HG02588 (cell line): ENCODE data around the gene UTS2R.

ENCODE experiments used
- ATAC-seq: cut with Tn5 transposase; IDR thresholded peaks from one replicate; pipeline ENCODE4 v1.9.1; 2021; ENCODE audit warnings: mild to moderate bottlenecking, moderate library complexity; ENCODE audit not compliant: unreplicated experiment

The UTS2R gene

DNA sequence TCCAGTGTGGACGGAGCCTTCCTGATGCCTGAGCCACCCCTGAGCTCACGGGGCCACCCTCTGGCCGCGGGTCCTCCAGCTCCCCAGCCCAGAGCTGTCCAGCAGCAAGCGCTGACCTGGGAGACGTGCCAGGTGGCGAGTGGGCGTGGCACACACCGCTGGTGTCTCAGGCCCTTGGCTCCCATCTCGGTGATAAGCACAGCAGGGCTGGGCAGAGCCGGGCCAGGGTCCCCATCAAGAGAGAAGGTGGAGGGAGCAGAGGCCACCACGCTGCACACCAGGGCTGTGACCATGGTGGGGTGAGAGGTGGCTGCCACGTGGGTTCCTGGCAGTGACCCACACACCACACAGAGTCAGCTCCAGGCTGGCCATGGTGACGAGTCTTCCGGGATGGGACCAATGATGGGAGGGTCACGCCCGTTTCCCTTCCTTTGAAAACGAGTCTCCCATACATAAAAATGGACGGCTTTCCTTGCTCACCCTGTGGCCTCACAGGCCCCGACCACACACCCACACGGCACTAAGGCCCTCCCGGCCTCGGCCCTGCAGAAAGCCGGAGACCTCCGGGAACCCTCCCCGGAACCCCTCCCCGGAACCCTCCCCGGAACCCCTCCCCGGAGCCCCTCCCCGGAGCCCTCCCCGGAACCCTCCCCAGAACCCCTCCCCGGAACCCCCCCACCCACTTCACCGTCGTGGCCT, 16.8 kb downstream of the UTS2R start:
- no peak for ATAC-seq

DNA sequence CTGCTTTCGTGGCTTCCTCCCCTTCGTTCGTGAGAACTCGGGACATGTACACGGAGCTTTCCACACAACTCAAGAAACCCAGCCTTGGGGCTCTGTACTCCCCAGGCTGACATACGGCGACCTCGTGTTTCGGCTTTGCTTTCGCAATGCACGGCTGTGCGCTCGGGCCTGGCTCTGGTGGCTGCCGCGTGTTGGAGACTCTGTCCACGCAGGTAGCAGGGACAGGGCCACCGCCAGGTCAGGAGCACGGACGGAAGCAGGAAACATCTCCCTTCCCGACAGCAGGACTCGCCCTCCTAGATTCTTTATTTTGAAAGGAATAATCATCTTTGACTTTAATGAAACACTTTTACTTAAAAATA, 17.3 kb downstream of the UTS2R start:
- ATAC-seq, result no peak

DNA sequence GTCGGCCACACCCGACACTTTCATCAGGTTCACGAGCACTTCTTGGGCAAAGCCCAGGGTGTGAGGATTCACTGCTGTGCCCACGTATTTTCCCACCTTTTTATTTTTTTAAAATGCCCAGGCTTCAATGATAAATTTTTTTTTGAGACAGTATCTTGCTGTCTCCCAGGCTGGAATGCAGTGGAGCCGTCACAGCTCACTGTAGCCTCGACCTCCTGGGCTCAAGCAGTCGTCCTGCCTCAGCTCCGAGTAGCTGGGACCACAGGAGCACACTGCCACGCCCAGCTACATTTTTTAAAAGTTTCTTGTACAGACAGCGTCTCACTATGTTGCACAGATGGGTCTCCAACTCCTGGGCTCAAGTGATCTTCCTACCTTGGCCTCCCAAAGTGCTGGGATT, 17.8 kb downstream of the UTS2R start:
- no peak for ATAC-seq

DNA sequence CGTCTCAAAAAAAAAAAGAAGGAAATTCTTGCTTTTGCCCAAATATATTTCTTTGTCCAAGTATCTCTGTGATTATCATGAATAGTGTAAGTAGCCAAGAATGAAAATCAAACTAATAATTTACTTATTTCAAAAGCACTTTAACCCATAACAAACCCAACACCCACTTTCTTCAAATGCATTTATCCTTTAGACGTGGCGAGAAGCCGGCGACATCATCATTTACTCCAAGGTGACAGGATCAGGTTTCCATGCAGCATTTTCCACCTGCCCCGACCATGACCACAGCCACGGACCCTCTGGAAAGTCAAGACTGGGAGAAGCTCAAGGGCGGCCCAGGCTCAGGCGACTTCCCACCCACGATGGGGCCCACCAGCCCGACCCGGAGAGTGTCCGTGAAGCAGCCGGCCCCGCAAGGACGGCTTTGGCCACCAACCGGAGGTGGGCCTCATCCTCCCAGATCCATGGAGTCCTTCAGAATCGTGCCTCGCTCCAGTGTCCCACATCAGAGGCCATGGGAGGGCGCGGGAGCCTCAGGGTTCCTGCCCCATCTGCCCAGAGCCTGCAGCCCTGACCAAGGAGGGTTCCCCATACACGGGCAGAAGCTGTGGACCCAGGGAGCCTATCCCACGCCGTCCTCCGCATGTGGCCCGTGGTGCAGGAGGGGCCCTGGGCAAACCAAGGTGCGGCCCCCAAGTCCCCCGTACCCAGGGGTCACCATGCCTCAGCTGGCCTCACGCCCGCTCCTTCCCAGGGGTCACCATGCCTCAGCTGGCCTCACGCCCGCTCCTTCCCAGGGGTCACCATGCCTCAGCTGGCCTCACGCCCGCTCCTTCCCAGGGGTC, 18.7 kb downstream of the UTS2R start:
- no peak for ATAC-seq

DNA sequence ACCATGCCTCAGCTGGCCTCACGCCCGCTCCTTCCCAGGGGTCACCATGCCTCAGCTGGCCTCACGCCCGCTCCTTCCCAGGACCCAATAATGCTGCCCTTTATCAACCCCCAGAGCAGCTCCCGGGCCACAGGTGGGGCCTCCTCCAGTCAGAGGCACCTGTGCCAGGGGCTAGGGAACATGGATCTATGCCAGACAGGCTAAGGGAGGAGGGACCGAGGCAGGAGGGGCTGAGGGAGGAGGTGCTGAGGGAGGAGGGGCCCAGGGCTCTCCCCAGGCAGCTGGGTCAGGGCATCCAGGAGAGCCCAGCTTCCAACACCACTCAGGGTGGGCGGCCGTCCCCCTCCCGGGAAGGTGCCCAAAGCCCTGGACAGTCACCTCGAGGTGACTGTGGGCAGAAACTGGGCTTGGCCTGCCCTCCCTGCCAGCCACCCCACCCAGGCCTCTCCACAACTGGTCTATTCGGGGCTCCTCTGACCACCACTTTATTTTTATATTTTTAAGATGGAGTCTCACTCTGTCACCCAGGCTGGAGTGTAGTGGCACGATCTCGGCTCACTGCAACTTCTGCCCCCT, 19.4 kb downstream of the UTS2R start:
- no peak for ATAC-seq

DNA sequence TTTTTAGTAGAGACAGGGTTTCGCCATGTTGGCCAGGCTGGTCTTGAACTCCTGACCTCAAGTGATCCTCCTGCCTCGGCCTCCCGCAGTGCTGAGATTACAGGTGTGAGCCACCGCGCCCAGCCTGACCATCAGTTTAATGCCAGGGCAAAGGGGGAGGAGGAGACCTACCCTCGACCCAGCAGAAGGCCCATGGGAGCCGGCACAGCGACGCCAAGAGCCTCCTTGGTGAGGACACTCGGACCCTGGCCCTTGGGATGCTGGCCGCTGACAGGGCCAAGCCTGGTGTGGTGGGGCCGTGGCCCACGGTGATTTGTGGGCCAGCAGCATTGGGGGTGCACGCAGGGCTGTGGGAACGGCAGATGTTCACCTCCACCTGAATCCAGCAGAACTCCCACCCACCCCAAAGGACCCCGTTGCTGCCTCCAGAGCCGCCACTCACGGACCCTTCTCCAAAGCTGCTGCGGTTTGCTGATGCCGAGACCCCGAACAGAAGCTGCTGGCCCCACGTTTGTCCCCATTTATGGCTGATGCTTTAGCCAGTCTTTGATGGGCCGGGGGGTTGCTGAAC, 20.0 kb downstream of the UTS2R start:
- ATAC-seq, result no peak

DNA sequence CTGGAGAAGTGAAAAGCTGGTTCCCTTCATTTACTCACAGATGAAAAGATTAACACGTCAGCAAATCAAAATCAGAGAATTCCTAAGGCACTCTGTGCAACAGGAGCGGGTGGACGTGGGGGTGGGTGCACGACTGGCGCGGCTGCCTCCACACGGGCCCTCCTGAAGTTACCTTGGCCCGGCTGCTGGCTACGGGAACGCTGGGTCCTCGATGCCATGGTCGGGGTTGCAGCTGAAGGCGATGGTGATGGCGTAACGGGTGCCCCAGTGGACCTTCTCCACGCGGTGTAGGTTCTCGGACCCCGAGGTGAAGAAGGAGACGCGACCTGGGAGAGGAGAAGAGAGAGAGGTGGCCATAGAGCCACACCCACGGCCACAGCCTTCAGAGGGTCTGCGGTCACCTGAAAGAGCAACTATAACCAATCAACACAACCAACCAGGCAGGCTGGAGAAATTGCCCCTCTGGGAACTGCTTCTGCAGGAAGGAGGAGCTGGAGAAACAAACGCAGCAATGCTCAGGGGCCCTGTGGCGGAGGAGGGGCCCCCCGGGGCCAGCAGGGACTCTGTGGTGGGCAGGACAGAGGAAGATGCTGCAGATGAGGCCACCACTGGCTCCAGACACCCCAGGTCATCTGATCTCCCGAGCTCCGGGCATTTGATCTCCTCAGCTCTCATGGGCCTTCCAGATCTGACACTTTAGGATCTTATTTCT, 20.8 kb downstream of the UTS2R start:
- ATAC-seq, result no peak

DNA sequence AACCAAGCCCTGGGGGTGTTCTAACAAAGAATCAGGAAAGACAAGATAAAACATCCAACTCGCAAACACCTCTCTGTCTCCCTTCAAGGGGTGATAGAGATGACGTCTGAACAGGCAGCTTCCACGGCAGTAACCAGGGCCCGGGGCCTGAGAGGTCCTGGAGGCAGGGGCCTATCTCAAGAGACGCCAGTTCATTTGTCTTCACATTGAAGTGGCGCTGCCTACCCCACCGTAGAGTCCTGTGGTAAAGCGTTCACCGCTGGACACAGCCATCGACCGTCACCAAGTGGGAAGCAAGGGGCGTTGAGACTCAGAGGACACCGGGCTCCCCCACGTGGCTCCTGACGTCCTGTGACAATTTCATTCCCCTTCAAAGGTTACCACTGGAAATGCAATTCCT, 21.4 kb downstream of the UTS2R start:
- no peak for ATAC-seq

DNA sequence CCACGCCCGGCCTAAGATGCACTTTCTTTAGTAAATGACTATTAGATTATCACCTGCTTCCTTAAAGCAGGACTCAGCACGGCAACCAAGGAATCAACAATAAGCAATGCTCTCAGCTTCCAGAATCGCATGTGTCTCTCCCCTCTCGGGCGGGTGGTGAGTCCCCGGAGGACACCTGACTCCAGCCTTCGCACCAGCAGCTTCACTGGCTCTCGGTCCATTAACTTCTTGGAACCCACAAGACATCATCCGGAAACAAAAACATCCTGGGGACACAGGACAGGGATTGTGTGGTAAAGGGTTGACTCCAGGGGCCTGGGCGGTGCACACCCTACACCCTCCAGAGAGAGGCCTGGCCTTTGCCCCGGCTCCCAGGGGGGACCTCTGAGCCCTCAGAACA, 22.7 kb downstream of the UTS2R start:
- no peak for ATAC-seq

DNA sequence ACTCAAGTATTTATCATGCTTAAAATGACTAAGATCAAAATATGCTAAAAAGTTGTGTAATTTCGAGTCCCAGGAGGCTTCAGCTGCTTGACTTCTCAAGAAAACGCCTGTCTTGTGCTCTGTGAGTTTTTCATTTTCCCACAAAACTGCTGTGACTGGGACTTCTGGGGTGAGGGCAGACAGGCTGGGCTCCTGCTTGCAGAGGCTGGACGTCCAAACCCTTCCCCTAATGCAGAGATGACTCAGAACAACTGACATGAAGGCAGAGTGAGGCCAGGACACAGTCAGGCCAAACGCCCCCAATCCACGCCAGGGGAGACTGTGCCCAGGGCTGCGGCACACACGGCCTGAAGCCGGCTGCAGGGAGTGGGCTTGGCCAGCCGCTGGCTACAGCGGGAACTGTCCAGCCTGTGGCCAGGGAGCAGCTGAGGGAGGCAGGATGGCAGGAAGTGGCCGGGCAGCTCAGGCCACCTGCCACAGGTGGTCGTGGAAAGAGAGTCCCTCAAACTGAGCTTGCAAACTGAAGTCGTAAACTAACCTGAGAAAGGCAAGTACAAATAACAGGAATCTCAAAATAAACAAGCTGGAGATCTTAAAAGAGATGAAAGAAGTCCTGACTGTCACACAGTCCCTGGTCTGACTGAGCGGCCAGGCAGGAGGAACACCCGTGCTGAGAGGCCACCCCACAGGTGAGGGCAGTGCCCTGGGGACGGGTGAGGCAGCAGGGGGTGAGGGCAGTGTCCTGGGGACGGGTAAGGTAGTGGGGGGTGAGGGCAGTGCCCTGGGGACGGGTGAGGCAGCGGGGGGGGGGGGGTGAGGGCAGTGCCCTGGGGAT, 25.3 kb downstream of the UTS2R start:
- ATAC-seq, result no peak

DNA sequence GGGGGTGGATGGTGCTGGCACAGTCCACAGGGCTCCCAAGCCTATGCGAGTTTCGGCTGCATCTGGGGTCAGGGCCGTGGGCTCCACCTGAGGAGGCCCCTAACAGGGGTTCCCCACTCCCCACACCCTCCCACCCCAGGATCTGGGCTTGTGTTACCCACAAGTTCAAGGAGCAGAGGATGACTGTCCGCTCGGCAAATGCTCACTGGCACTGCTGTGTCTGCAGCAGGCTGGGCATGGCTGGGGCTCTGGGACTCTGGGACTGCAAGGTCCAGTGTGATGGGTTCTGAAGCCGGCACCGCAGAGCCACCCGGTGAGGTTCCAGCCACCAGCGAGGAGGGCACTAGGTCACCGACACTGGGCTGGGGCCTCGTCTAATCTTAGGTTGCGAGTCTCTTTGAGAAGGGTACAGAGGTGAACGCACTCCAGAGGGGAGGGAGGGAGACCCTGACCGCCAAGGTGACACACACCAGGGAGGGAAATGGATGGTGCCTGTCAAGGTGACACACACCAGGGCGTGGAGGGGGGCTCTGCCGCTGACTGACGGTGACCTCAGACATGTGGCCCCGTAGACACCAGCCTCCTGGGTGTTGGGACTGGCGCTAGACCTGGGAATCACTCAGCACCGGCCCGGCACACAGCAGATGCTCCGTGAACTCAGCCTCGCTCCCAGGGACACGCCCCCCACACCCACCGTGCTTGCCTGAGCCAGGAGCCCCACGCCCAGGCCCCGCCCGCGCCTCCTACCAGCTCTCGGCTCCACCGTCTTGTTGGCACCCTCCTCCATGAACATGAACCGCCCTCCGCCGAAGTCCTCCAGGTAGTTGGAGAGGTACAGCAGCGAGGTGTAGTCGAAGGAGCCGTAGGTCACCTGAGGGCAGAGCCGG, 26.1 kb downstream of the UTS2R start:
- ATAC-seq, result no peak

DNA sequence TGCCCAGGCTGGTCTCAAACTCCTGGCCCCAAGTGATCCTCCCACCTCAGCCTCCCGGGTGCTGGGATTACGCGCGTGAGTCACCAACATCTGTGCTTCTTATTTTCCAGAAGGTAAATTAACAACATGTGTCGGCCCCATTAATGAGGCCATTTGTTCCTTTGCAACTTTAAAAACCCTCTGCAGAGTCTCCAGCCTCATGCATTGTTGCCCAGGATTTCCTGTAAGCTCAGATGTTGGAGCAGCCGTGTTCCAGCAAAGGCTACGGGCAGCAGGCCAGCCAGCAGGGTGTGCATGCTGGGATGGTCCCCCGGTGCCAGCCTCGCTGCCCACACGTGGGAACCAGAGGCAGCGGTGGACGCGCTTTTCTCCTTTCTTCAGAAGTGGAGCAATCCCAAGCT, 27.5 kb downstream of the UTS2R start:
- no peak for ATAC-seq

DNA sequence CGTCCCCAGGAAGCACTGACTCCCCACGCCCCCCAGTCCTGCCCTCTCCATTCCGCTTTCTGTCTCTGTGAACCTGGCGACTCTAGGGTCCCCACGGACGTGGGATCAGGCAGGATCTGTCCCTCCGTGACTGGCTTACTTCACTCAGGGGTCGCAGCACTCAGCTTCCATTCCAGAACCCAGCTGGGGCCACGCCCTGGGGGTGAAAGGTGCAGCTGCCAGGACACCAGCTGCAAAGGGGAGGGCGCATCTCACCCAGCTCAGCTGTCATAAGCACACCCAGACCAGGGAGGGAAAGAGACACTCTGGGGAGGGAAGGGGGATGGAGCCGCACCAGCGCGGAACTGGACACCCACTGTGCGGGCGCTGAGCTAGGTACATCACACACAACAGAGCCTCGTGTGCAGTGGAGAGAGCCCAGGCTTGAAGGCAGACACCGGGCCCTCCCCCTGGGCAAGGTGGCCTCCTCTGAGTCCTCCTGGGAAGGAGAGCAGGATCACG, 28.1 kb downstream of the UTS2R start:
- no peak for ATAC-seq

DNA sequence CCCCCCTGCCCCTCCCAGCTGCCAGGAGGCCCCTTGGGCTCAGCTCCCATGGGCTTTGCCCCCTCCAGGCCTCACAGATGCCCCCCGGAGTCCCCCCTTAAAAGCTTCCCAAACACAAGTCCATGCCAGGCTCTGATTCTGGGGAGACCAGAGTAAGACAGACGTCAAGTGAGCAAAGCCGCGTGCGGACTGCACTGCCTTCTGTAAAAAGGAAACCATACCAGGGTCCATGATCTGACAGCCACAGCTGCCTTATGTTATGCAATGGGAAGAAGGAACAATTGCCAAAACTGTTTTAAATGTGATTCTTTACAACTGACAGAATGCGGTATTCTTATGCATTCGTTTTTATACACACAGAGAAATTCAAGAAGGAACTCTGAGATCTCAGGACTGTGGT, 28.6 kb downstream of the UTS2R start:
- no peak for ATAC-seq

DNA sequence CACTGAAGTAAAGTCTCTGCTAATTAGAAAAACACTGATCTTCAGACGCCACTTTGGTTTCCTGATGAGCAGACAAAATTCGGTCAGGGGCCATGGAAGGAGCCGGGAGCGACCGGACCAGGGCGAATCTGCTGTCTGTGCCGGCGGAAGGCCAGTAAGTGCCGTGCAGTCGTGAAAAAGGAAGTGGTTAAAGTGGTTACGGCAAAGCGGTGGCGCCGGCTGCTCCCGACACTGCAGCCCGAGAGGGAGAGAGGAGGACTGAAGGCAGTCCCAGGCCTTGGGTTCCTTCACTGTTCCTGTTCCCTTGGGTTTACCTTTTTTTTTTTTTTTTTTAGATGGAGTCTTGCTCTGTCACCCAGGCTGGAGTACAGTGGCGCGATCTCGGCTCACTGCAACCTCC, 29.3 kb downstream of the UTS2R start:
- ATAC-seq, result no peak

DNA sequence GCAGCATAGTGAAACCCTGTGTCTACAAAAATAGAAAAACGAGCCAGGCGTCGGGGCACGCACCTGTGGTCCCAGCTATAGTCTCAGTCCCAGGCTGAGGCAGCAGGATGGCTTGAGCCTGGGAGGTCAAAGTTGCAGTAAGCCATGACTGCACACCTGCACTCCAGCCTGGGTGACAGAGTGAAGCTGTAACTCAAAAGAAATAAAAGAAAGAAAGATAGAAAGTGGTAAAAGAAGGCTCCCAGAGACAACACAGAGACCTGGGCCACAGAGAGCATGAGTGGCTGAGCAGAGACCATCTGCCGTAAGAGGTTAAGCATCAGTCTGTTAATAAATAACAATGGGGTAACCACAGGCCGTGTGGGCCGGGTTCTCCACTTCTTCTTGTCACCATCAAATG, 31.3 kb downstream of the UTS2R start:
- peak; percentile 51 for ATAC-seq

DNA sequence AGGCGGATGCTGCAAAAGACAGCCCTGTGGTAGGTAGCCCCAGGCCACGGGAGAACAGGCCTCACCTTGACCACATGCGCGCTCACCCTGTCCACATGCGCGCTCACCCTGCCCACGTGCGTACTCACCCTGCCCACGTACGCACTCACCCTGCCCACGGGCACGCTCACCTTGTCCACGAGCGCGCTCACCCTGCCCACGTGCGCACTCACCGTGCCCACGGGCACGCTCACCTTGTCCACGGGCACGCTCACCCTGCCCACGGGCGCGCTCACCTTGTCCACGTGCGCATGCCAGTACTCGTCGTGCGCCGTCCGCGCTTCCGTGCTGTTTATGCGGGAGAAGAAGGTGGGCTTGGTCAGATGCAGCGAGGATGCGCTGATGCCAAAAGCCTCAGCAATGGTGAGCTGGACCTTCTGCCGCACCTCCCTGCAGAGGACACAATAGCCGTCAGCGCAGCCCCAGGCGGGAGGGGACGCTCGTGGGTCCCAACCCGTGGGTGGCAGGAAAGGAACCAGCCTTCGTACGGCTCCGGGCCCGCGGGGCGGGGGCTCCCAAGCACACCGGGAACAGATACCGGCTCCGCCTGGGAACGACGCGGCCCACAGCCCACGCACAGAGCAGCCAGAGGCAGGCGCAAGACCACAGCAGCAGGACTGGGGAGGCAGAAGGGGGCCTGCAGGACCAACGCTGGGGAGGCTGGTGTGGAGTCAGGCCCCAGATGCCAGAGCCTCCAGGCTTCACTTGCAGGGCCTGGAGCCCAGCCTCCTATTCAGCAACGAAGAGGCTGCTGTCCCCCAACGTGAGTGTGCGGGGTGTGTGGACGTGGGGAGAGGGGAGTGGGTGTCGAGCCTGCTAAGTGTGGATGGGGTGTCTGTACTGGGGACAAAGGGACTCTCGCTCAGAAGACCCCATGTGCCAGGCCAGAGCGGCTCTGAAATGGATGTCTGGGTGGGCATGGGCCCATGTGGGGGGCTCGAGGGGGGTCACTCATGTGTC, 32.4 kb downstream of the UTS2R start:
- ATAC-seq, result no peak

DNA sequence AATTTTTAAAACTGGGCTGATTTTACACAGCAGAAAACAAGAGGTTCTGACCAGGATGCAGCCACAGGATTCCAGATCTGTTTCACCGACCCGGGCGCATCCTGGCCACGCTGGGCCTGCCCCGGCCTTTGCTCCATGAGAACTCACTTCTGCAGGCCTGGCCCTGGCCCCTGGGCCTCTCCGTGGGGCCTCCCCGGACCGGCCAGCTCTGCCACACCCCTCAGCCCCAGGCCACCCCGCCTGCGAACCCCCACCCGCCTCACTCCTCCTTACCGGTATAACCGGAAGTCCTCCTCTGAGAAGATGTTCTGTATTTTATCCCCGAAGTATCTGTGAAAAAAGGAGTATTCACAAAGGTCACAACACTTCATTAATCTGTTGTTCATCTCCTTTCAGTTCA, 33.5 kb downstream of the UTS2R start:
- no peak for ATAC-seq
